SIG-M5 (cell line): Measurements from ENCODE around the gene ZNF286A.
"Not testable (repeated sequence)": the region's sequence is repeated elsewhere in the genome, so short reads cannot be mapped to it uniquely, and the experiment has no call there.

Source experiments
- DNase-seq: peaks from one replicate; lab custom pipeline; 2025; lab: John Stamatoyannopoulos, UW

Gene ZNF286A

GRCh38 chr17:15699937-15700336, 385 bp downstream of the ZNF286A start:
- not testable (repeated sequence) for DNase-seq

- not testable (repeated sequence) for DNase-seq
Measured at GRCh38 chr17:15704239-15704638, 4.7 kb downstream of the ZNF286A start.

- not testable (repeated sequence) for DNase-seq
Measured at GRCh38 chr17:15704813-15705212, 5.3 kb downstream of the ZNF286A start.

- DNase-seq: not testable (repeated sequence)
Measured at GRCh38 chr17:15708879-15709278, 9.3 kb downstream of the ZNF286A start.

- not testable (repeated sequence) for DNase-seq
Measured at GRCh38 chr17:15716601-15717563, 17.3 kb downstream of the ZNF286A start.

- DNase-seq: not testable (repeated sequence)
Measured at GRCh38 chr17:15730535-15730934, 31.0 kb downstream of the ZNF286A start.

GRCh38 chr17:15731900-15732299, 32.3 kb downstream of the ZNF286A start, which contains the start of gene TBC1D26:
TBC1D26 (plus strand) TSS chr17:15732283; CDS start chr17:15735349, 3,066 bp downstream.
- DNase-seq: not testable (repeated sequence)

- not testable (repeated sequence) for DNase-seq
Measured at GRCh38 chr17:15733174-15733789, 33.7 kb downstream of the ZNF286A start.

- not testable (repeated sequence) for DNase-seq
Measured at GRCh38 chr17:15736578-15736977, 37.0 kb downstream of the ZNF286A start.

- no peak for DNase-seq
Measured at GRCh38 chr17:15738066-15738465, 38.5 kb downstream of the ZNF286A start.

GRCh38 chr17:15739259-15739658, 39.7 kb downstream of the ZNF286A start:
- DNase-seq: not testable (repeated sequence)

GRCh38 chr17:15740041-15740440, 40.5 kb downstream of the ZNF286A start:
- DNase-seq: not testable (repeated sequence)

- DNase-seq: no peak
Measured at GRCh38 chr17:15740570-15741120, 41.1 kb downstream of the ZNF286A start.

- DNase-seq: no peak
Measured at GRCh38 chr17:15741624-15742023, 42.1 kb downstream of the ZNF286A start.

- no peak for DNase-seq
Measured at GRCh38 chr17:15742051-15742795, 42.7 kb downstream of the ZNF286A start.

- no peak for DNase-seq
Measured at GRCh38 chr17:15742921-15743320, 43.4 kb downstream of the ZNF286A start.

GRCh38 chr17:15744074-15744676, 44.6 kb downstream of the ZNF286A start:
- DNase-seq: no peak

GRCh38 chr17:15744885-15745284, 45.3 kb downstream of the ZNF286A start:
- no peak for DNase-seq

GRCh38 chr17:15749403-15749802, 49.9 kb downstream of the ZNF286A start:
- DNase-seq: not testable (repeated sequence)

- DNase-seq: not testable (repeated sequence)
Measured at GRCh38 chr17:15768865-15769533, 69.4 kb downstream of the ZNF286A start.
